ENCODE measurements around the gene KCNJ11. TPM values are rescaled to one million over a fixed set of nuclear protein-coding genes. Genes with fewer than 3 reads are reported as not detected.

The KCNJ11 gene
- total and polyA plus RNA-seq, 2 of the 13 experiments (the other 11 are each of a cell fraction or from before 2014, with no cell fraction given), result 0.38 to 1.6 TPM

DNA sequence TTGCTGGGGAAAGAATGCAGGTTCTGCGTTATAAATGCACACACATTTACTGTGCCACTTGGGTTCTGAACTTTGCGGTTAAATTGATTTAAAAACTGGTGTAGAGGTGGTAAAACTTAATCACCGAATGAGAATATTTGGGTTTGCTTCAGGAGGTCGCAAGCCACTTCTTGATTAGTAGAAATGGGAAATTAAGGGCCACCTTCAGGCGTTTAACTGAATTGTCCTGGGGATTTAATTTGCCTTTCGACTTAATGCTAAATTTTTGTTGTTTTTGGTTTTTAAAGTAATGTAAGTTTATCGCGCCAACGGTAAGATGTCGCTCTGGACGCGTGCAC lies 37.3 kb downstream of the KCNJ11 start:
- Histone ChIP-seq H3K79me2 (ENCODE audit: insufficient read depth, low read length) (peaks cover 29% of the 10 kb centered on the region), H2AFZ (ENCODE audit: low read length) (no peak overlapping the region), H3K27ac (ENCODE audit: extremely low read length, insufficient read depth, low read length) (peak overlapping the region; percentile 96), H3K4me3 (replicated peaks in 1 of 3; ENCODE audit: insufficient read depth in 1 of 3, low read depth in 2 of 3, low read length in 3 of 3) (peak overlapping the region; percentile 73 to 84 (median 76)), H3K27me3 (ENCODE audit: control insufficient read depth in 1 of 2, insufficient read depth in 2 of 2, low read length in 2 of 2) (peaks cover 0 to 4% of the 10 kb centered on the region in 2 experiments; a peak in 2 of 5 replicates), H3K4me1 (ENCODE audit: insufficient read depth, low read length) (peaks cover 20% of the 10 kb centered on the region), H3K4me2 (ENCODE audit: low read depth, low read length) (peak overlapping the region; percentile 99), H4K20me1 (ENCODE audit: insufficient read depth, low read length) (no peaks in the 10 kb centered on the region; the same call in 1 of the 2 replicates), H3K9ac (ENCODE audit: insufficient read depth, low read depth, low read length) (peak overlapping the region; percentile 11; the same call in 1 of the 2 replicates), H3K36me3 (replicated peaks in 1 of 2; ENCODE audit: control insufficient read depth in 1 of 2, insufficient read depth in 2 of 2, low read length in 2 of 2) (no peaks in the 10 kb centered on the region), H3K9me3 (ENCODE audit: low read length) (no peaks in the 10 kb centered on the region)
- TSS peak; percentile 34 for BruUV-seq (replicated peaks)
- no peak for DNase-seq (ENCODE audit: low spot score)
- intact Hi-C loops (cut with micrococcal nuclease; ENCODE audit: unreplicated experiment), result no loop called here
- CTCF ChIA-PET (ENCODE audit: low intra/inter-chr PET ratio, low total read pairs), result no interaction called here
- in situ Hi-C loops (cut with HindIII; ENCODE audit: extremely low pct_ligation_motif_present, low pct_unique_long_range_greater_than_20kb), result loop anchor here (10.0 kb wide), 1 partner anchor 146 kb away; the partner anchor contains the start of gene PIK3C2A
- WGBS (ENCODE audit: low lambda C conversion rate), result 8% methylated on average over 12 of the region's 12 CpGs
- FAIRE-seq, result no peak
- ATAC-seq, result no peak
- POLR2A ChIA-PET, result no interaction called here
- no peak for TF ChIP-seq SMAD9 (CRISPR knock-in tag; IDR thresholded peaks at IDR 0.05)
- 0 out of 2 replicates have a peak, but pooled peaks have one; percentile 2 for TF ChIP-seq SP4 (CRISPR knock-in tag; IDR thresholded peaks at IDR 0.05)

GRCh38 chr11:17350455-17351171 lies 37.8 kb downstream of the KCNJ11 start:
- Histone ChIP-seq H2AFZ (ENCODE audit: low read length) (no peak overlapping the region), H3K4me3 (replicated peaks in 1 of 3; ENCODE audit: insufficient read depth in 1 of 3, low read depth in 2 of 3, low read length in 3 of 3) (peak overlapping the region in 1 of 3 experiments; percentile 76; a peak in 1 of 6 replicates), H3K9me3 (ENCODE audit: low read length) (no peaks in the 10 kb centered on the region), H3K27ac (ENCODE audit: extremely low read length, insufficient read depth, low read length) (no peak overlapping the region), H3K79me2 (ENCODE audit: insufficient read depth, low read length) (peaks cover 26% of the 10 kb centered on the region), H3K4me1 (ENCODE audit: insufficient read depth, low read length) (peaks cover 20% of the 10 kb centered on the region), H3K4me2 (ENCODE audit: low read depth, low read length) (peak overlapping the region; percentile 99), H3K9ac (ENCODE audit: insufficient read depth, low read depth, low read length) (peak overlapping the region; percentile 11; the same call in 1 of the 2 replicates), H3K36me3 (replicated peaks in 1 of 2; ENCODE audit: control insufficient read depth in 1 of 2, insufficient read depth in 2 of 2, low read length in 2 of 2) (no peaks in the 10 kb centered on the region), H3K27me3 (ENCODE audit: control insufficient read depth in 1 of 2, insufficient read depth in 2 of 2, low read length in 2 of 2) (peaks cover 0 to 4% of the 10 kb centered on the region in 2 experiments; a peak in 3 of 5 replicates), H4K20me1 (ENCODE audit: insufficient read depth, low read length) (no peaks in the 10 kb centered on the region; the same call in 1 of the 2 replicates)
- ATAC-seq (no peak), FAIRE-seq (no peak), DNase-seq (ENCODE audit: low spot score) (no peak)
- ChIA-PET POLR2A (no interaction called here), CTCF (ENCODE audit: low intra/inter-chr PET ratio, low total read pairs) (no interaction called here)
- intact Hi-C loops (cut with micrococcal nuclease; ENCODE audit: unreplicated experiment) (no loop called here), in situ Hi-C loops (cut with HindIII; ENCODE audit: extremely low pct_ligation_motif_present, low pct_unique_long_range_greater_than_20kb) (loop anchor here (10.0 kb wide), 1 partner anchor 146 kb away; the partner anchor contains the start of gene PIK3C2A)
- 90% methylated on average over 7 of the region's 7 CpGs for WGBS (ENCODE audit: low lambda C conversion rate)
- BruUV-seq (replicated peaks), result no TSS peak
- TF ChIP-seq RBAK (CRISPR knock-in tag; IDR thresholded peaks at IDR 0.05), result no peak
- no peak for TF ChIP-seq BCL3 (CRISPR knock-in tag; IDR thresholded peaks at IDR 0.05)
- TF ChIP-seq CREB1 (IDR thresholded peaks at IDR 0.05), result 0 out of 2 replicates have a peak, but pooled peaks have one; percentile 3
- TF ChIP-seq CREB1 (CRISPR knock-in tag; IDR thresholded peaks at IDR 0.05), result no peak
- TF ChIP-seq CCAR2 (optimal IDR thresholded peaks at IDR 0.05; ENCODE audit: low read depth, low read length), result no peak
- TF ChIP-seq ZNF354B (CRISPR knock-in tag; IDR thresholded peaks at IDR 0.05), result no peak
- no peak for TF ChIP-seq THAP7 (CRISPR knock-in tag; IDR thresholded peaks at IDR 0.05)
- peak; percentile 56; the same call in 1 of the 2 replicates for TF ChIP-seq ATF7 (IDR thresholded peaks at IDR 0.05)
- TF ChIP-seq ATF7 (CRISPR knock-in tag; IDR thresholded peaks at IDR 0.05), result no peak
- TF ChIP-seq DZIP1 (CRISPR knock-in tag; IDR thresholded peaks at IDR 0.05), result no peak
